GM12864 (cell line): ENCODE measurements around the gene TTC13.

ENCODE experiments used
- DNase-seq: peaks from one replicate; pipeline ENCODE4 v3.0.0-alpha.2; 2011; ENCODE audit warnings: low read depth
- H3K4me3 ChIP-seq: 2 replicates; pipeline ENCODE4 v1.5.1; 2011; ENCODE audit warnings: mild to moderate bottlenecking, low read depth, low read length, control low read depth
- CTCF ChIP-seq: IDR thresholded peaks from 2 replicates; pipeline ENCODE4 v1.5.1; 2011; ENCODE audit warnings: low read depth, mild to moderate bottlenecking, moderate library complexity, low read length, control low read depth, inconsistent platforms; ENCODE audit errors: missing control alignments

Gene TTC13

DNA sequence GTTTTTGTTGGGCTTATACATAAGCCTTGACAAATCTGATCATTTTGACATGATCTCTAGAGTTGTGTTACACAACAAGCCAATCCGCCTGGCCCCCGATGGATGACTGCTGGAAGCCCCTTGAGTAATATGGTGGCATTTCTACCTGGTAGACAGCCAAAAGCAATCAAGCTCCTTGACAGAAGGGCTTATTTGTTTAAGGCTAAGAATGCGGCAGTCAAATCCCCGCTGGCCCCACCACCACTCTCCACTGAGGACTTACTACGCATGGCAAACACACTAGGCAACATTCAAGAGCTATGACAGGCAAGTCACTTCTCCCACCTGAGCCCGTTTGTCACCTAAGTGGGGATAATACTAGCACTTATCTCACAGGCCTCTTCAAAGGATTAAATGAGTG, 77.0 kb downstream of the TTC13 start:
- no peak for DNase-seq
- TF ChIP-seq CTCF, result no peak
- no peak overlapping the region for H3K4me3 ChIP-seq

- no peak overlapping the region for H3K4me3 ChIP-seq
- DNase-seq, result no peak
- TF ChIP-seq CTCF, result no peak
These were observed 77.7 kb downstream of the TTC13 start for GRCh38 chr1:230900984-230901383.

- no peak for TF ChIP-seq CTCF
- no peak for DNase-seq
- no peak overlapping the region for H3K4me3 ChIP-seq
These were observed 78.8 kb downstream of the TTC13 start for GRCh38 chr1:230899841-230900251.

DNA sequence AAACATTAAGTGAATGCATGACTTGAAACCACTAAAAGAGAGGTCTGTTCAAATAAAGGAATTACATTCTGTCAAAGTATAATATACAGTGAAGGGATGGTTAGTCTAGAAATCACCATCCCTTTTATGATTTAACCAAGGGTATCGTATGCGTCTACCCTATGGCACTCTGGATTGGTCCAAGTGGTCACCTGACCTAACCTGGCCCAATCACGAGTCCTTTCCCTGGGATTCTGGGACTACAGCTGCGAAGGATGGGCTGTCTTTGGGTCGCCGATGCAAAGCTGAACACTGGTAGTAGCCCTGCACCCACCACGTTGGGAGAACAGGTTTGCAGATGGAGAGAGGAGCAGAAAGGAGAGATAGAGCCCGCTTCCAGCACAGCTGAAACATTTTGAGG, 79.9 kb downstream of the TTC13 start:
- no peak overlapping the region for H3K4me3 ChIP-seq
- TF ChIP-seq CTCF, result no peak
- no peak for DNase-seq

- H3K4me3 ChIP-seq, result no peak overlapping the region
- TF ChIP-seq CTCF, result no peak
- DNase-seq, result no peak
These were observed 80.5 kb downstream of the TTC13 start for GRCh38 chr1:230898144-230898543.

DNA sequence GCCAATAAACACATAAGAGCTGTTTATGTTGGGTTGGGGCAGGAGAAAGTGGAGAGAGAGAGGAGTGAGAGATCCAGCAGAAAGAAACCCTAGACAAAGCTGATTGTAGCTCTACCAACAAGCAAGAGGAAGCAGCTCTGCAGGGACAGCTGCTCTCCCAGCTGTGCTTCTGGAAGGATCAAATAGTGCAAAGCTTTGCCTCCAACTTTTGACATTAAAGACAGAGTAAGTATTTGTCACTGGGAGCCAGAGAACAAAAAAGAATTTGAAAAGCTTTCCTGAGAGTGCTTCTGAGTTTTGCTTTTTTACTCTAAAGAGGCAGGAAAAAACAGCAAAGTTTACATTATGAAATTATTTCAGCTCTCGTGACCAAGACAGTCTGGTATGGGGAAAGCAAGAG, 81.9 kb downstream of the TTC13 start:
- DNase-seq, result no peak
- TF ChIP-seq CTCF, result no peak
- H3K4me3 ChIP-seq, result no peak overlapping the region

DNA sequence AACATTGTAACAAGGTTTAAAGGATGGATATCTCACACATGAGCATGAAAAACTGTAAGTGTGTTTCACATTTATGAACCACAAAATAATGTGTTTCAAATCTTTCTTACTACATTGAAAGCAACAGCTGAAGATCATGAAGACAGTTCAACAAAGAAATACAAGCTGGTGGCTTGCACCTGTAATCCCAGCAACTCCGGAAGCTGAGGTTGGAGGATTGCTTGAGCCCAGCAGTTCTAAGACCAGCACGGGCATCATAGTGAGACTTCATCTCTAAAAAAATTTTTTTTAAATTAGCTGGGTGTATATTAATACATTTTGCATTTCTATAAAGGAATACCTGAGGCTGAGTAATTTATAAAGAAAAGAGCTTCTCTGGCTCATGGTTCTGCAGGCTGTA, 83.2 kb downstream of the TTC13 start:
- DNase-seq, result no peak
- no peak overlapping the region for H3K4me3 ChIP-seq
- no peak for TF ChIP-seq CTCF
